GM23248 (cell line): ENCODE results near the gene SSR4. TPM values are rescaled to one million over a fixed set of nuclear protein-coding genes. Genes with fewer than 3 reads are reported as not detected.

ENCODE experiments used
- DNase-seq: peaks from one replicate; pipeline ENCODE4 v3.0.0-alpha.2; 2015
- H2AFZ ChIP-seq: fragments of 200-600 bp; sonication (generic); 2 replicates; pipeline ENCODE4 v1.6.1; 2016; ENCODE audit warnings: antibody characterized with exemption
- H3F3A ChIP-seq: fragments of 200-600 bp; sonication (generic); 2 replicates; pipeline ENCODE4 v1.6.1; 2016; ENCODE audit warnings: mild to moderate bottlenecking, antibody characterized with exemption, mixed run types; ENCODE audit not compliant: insufficient read depth
- H3K27ac ChIP-seq: fragments of 200-600 bp; sonication (generic); 2 replicates; pipeline ENCODE4 v1.5.1; 2016; ENCODE audit warnings: mild to moderate bottlenecking
- H3K27me3 ChIP-seq: fragments of 200-600 bp; sonication (generic); replicated peaks from 2 replicates; pipeline ENCODE4 v1.6.1; 2016; ENCODE audit warnings: mild to moderate bottlenecking; ENCODE audit not compliant: insufficient read depth
- H3K36me3 ChIP-seq: fragments of 200-600 bp; sonication (generic); 2 replicates; pipeline ENCODE4 v1.6.1; 2016; ENCODE audit warnings: low read depth, mild to moderate bottlenecking
- H3K4me1 ChIP-seq: fragments of 200-600 bp; sonication (generic); 2 replicates; pipeline ENCODE4 v1.6.1; 2016; ENCODE audit warnings: mild to moderate bottlenecking; ENCODE audit not compliant: insufficient read depth
- H3K4me2 ChIP-seq: fragments of 200-600 bp; sonication (generic); one replicate; pipeline ENCODE4 v1.6.1; 2016; ENCODE audit warnings: mild to moderate bottlenecking; ENCODE audit not compliant: unreplicated experiment
- H3K4me3 ChIP-seq: fragments of 200-600 bp; sonication (generic); 2 replicates; pipeline ENCODE4 v1.5.1; 2016; ENCODE audit warnings: mild to moderate bottlenecking
- H3K79me2 ChIP-seq: fragments of 200-600 bp; sonication (generic); 2 replicates; pipeline ENCODE4 v1.6.1; 2016; ENCODE audit warnings: mild to moderate bottlenecking; ENCODE audit not compliant: insufficient read depth
- H3K9ac ChIP-seq: fragments of 200-600 bp; sonication (generic); 2 replicates; pipeline ENCODE4 v1.6.1; 2016; ENCODE audit warnings: mild to moderate bottlenecking
- H3K9me2 ChIP-seq: fragments of 200-600 bp; sonication (generic); 2 replicates; pipeline ENCODE4 v1.6.1; 2016; ENCODE audit warnings: mixed run types, mild to moderate bottlenecking, moderate library complexity; ENCODE audit not compliant: insufficient read depth
- H3K9me3 ChIP-seq: fragments of 200-600 bp; sonication (generic); one replicate; pipeline ENCODE4 v1.6.1; 2017; ENCODE audit warnings: low read depth
- H4K20me1 ChIP-seq: fragments of 200-600 bp; sonication (generic); 2 replicates; pipeline ENCODE4 v1.6.0; 2016; ENCODE audit not compliant: insufficient read depth
- EZH2 ChIP-seq: fragments of 200-600 bp; sonication (generic); IDR thresholded peaks from 2 replicates; pipeline ENCODE4 v1.6.1; 2018; ENCODE audit warnings: antibody characterized with exemption, mild to moderate bottlenecking; ENCODE audit not compliant: insufficient read depth, poor library complexity, severe bottlenecking
- EZH2phosphoT487 ChIP-seq: fragments of 200-600 bp; sonication (generic); IDR thresholded peaks from 2 replicates; pipeline ENCODE4 v1.6.1; 2018; ENCODE audit warnings: antibody characterized with exemption, moderate library complexity, mild to moderate bottlenecking, low read depth; ENCODE audit not compliant: insufficient read depth
- WGBS, 2 experiments: methylation state at CpG; one replicate each; pipeline ENCODE4 v1.1.6; 2015 to 2017; ENCODE audit warnings: low lambda C conversion rate in 2 of 2, low coverage in 1 of 2; ENCODE audit errors: missing lambda C conversion rate in 2 of 2; 5-methylcytosine and 5-hydroxymethylcytosine counted together
- in situ Hi-C: fragments of 300-500 bp; cut with MboI; formaldehyde crosslinking; loops from 2 replicates; pipeline ENCODE4 v1.15.0; 2020
- polyA plus RNA-seq: library from polyadenylated mRNA; unstranded; fragments of >200 nt; fragmentation: Nextera tagmentation; extraction: Ambion mirVana; gene quantifications from 2 replicates; pipeline ENCODE4 v1.2.1, GENCODE V29; 2016
- total RNA-seq: library from RNA; depleted of rRNA; stranded (reverse); fragments of >200 nt; shearing (Covaris generic); gene quantifications from 2 replicates; pipeline ENCODE4 v1.2.3, GENCODE V29; 2014

The SSR4 gene
- total and polyA plus RNA-seq, 2 experiments from 2014 or later: 295 to 568 TPM

DNA sequence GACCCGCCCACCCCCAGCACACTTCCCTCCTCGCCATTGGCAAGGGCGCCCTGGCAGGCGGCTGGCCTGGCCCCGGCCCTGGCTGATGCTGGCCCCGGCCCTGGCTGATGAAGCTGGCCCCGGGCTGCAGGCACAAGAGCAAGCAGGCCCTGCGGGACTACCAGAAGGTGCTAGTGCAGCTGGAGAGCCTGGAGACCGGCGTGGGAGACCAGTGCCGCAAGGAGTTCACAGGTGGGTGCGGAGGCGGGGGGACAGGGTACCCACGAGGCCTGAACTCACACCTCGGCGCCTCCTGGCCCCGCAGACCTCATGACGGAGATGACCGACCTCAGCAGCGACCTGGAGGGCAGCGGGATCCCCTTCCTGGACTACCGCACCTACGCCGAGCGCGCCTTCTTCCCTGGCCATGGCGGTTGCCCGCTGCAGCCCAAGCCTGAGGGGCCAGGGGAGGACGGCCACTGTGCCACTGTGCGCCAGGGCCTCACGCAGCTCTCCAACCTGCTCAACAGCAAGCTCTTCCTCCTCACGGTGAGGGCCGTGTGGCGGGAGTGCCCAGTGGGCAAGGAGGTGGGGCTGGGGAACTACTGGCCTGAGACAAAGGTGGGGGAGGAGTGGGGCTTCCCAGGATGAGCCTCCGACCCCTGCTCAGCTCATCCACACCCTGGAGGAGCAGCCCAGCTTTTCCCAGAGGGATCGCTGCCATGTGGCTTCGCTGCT is 19.7 kb upstream of the SSR4 start:
- WGBS, 2 experiments: 98 to 99% methylated on average over 8 to 10 of the region's 37 CpGs
- DNase-seq: no peak
- Histone ChIP-seq H3K4me1 (no peaks in the 10 kb centered on the region), H3K36me3 (no peaks in the 10 kb centered on the region), H3K4me2 (no peak overlapping the region), H3F3A (no peaks in the 10 kb centered on the region), H3K9me3 (no peaks in the 10 kb centered on the region), H4K20me1 (no peaks in the 10 kb centered on the region), H3K9me2 (no peaks in the 10 kb centered on the region), H2AFZ (no peak overlapping the region), H3K27ac (no peak overlapping the region), H3K9ac (no peak overlapping the region), H3K4me3 (no peak overlapping the region), H3K27me3 (no peaks in the 10 kb centered on the region), H3K79me2 (no peaks in the 10 kb centered on the region)
- TF ChIP-seq EZH2 (no peak), EZH2phosphoT487 (no peak)
- in situ Hi-C loops: no loop called here

DNA sequence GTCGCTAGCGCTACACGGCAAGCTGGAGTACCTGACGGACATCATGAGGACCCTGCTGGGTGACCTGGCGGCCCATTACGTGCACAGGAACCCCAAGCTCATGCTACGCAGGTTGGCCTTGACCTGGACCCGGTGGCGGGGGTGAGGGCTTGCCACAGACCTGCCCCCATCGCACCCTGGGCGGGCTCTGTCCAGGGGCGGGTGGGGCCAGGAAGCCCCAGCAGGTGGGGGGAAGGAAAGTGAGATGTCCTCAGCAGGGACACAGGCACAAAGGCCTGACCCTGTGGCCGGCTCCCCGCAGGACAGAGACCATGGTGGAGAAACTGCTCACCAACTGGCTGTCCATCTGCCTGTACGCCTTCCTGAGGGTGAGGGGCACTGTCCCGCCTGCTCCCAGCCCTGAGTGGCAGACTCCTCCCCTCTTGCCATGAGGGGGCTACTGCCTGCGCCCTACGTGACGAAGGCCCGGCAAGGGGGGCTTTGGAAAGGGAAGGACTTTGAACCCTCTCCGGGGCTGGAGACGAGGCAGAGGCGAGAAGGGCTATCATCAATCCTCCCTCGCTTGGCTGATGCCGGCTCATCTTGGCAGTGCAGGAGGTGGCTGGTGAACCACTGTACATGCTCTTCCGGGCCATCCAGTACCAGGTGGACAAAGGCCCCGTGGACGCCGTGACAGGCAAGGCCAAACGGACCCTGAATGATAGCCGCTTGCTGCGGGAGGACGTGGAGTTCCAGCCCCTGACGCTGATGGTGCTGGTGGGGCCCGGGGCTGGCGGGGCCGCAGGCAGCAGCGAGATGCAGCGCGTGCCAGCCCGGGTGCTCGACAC is 19.0 kb upstream of the SSR4 start:
- no peaks in the 10 kb centered on the region for H3K27me3 ChIP-seq
- DNase-seq: no peak
- TF ChIP-seq EZH2phosphoT487 (no peak), EZH2 (no peak)
- no peak overlapping the region for H3K4me2 ChIP-seq
- H3K36me3 ChIP-seq: no peaks in the 10 kb centered on the region
- no peaks in the 10 kb centered on the region for H3K4me1 ChIP-seq
- no peak overlapping the region for H3K27ac ChIP-seq
- H4K20me1 ChIP-seq: no peaks in the 10 kb centered on the region
- H3F3A ChIP-seq: no peaks in the 10 kb centered on the region
- H2AFZ ChIP-seq: no peak overlapping the region
- in situ Hi-C loops: no loop called here
- H3K79me2 ChIP-seq: no peaks in the 10 kb centered on the region
- H3K9me3 ChIP-seq: no peaks in the 10 kb centered on the region
- no peak overlapping the region for H3K4me3 ChIP-seq
- H3K9ac ChIP-seq: no peak overlapping the region
- WGBS, 2 experiments: 96 to 99% methylated on average over 10 to 25 of the region's 42 CpGs
- H3K9me2 ChIP-seq: no peaks in the 10 kb centered on the region

DNA sequence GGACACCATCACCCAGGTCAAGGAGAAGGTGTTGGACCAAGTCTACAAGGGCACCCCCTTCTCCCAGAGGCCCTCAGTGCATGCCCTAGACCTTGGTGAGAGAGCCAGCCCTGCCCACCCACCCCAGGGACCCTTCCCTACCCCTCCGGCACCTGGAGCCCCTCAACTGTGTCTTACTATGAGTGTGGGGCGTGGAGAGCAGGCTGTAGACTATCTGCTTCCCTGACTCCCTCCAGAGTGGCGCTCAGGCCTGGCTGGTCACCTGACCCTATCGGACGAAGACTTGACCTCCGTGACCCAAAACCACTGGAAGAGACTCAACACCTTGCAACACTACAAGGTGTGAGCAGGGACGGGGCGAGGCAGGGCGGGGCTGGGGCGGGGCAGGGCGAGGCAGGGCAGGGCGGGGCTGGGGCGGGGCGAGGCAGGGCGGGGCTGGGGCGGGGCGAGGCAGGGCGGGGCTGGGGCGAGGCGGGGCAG is 18.3 kb upstream of the SSR4 start:
- TF ChIP-seq EZH2: no peak
- no peak for TF ChIP-seq EZH2phosphoT487
- no peak for DNase-seq
- Histone ChIP-seq H3K27me3 (no peaks in the 10 kb centered on the region), H3K9me2 (no peaks in the 10 kb centered on the region), H3K4me1 (no peaks in the 10 kb centered on the region), H3K9me3 (no peaks in the 10 kb centered on the region), H4K20me1 (no peaks in the 10 kb centered on the region), H2AFZ (no peak overlapping the region), H3F3A (no peaks in the 10 kb centered on the region), H3K4me2 (no peak overlapping the region), H3K36me3 (no peaks in the 10 kb centered on the region), H3K4me3 (no peak overlapping the region), H3K9ac (no peak overlapping the region), H3K27ac (no peak overlapping the region), H3K79me2 (no peaks in the 10 kb centered on the region)
- in situ Hi-C loops: no loop called here
- WGBS, 2 experiments: 95% methylated on average over 20 of the region's 20 CpGs; no CpG with 5 or more reads in 1 of the 2 experiments

DNA sequence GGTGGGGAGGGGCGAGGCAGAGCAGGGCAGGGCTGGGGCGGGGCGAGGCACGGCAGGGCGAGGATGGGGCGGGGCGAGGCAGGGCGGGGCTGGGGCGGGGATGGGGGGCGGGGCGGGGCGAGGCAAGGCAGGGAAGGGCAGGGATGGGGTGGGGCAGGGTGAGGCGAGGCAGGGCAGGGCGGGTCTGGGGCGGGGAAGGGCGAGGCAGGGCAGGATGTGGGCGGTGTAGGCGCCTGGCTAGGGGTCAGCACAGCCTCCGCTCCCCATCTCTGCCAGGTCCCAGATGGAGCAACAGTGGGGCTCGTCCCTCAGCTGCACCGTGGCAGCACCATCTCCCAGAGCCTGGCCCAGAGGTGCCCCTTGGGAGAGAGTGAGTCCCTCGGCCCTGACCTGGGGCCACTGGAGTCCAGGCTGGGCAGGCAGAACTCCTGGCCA is 17.8 kb upstream of the SSR4 start:
- Histone ChIP-seq H3K4me3 (no peak overlapping the region), H3K9me3 (no peaks in the 10 kb centered on the region), H4K20me1 (no peaks in the 10 kb centered on the region), H3K9me2 (no peaks in the 10 kb centered on the region), H3K9ac (no peak overlapping the region), H3F3A (no peaks in the 10 kb centered on the region), H2AFZ (no peak overlapping the region), H3K27me3 (no peaks in the 10 kb centered on the region), H3K27ac (no peak overlapping the region), H3K79me2 (no peaks in the 10 kb centered on the region), H3K4me2 (no peak overlapping the region), H3K4me1 (no peaks in the 10 kb centered on the region), H3K36me3 (no peaks in the 10 kb centered on the region)
- in situ Hi-C loops: no loop called here
- 94 to 100% methylated on average over 3 to 20 of the region's 22 CpGs for WGBS, 2 experiments
- TF ChIP-seq EZH2phosphoT487 (no peak), EZH2 (no peak)
- DNase-seq: no peak
